ENCODE results near the gene ZMYM2.

DNA sequence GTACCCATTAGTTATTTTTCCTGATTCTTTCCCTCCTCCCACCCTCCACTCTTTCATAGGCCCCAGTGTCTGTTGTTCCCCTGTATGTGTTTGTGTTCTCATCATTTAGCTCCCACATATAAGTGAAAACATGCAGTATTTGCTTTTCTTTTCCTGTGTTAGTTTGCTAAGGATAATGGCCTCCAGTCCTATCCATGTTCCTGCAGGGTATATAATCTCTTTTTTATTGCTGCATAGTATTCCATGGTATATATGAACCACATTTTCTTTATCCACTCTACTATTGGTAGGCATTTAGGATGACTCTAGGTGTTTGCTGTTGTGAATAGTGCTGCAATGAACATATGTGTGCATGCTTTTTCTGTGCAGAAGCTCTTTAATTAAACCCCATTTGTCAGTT is 79.4 kb downstream of the ZMYM2 start:
- TF ChIP-seq, protein P1, sequence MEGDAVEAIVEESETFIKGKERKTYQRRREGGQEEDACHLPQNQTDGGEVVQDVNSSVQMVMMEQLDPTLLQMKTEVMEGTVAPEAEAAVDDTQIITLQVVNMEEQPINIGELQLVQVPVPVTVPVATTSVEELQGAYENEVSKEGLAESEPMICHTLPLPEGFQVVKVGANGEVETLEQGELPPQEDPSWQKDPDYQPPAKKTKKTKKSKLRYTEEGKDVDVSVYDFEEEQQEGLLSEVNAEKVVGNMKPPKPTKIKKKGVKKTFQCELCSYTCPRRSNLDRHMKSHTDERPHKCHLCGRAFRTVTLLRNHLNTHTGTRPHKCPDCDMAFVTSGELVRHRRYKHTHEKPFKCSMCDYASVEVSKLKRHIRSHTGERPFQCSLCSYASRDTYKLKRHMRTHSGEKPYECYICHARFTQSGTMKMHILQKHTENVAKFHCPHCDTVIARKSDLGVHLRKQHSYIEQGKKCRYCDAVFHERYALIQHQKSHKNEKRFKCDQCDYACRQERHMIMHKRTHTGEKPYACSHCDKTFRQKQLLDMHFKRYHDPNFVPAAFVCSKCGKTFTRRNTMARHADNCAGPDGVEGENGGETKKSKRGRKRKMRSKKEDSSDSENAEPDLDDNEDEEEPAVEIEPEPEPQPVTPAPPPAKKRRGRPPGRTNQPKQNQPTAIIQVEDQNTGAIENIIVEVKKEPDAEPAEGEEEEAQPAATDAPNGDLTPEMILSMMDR (IDR thresholded peaks at IDR 0.05), result no peak
- no peak for TF ChIP-seq POLR2A (IDR thresholded peaks at IDR 0.05)

Data from upper lobe of left lung (tissue), 4 donors.